Choroid plexus epithelial cell (primary cell): Measurements from ENCODE around the gene ADNP.

Experiments
- DNase-seq: peaks from one replicate; pipeline ENCODE4 v3.0.0-alpha.2; 2010; ENCODE audit warnings: low read depth
- H3K4me3 ChIP-seq: 2 replicates; pipeline ENCODE4 v1.5.1; 2011; ENCODE audit warnings: low read depth, mild to moderate bottlenecking, control low read depth, low read length, moderate library complexity
- TF ChIP-seq, protein P1 (sequence below): conservative IDR thresholded peaks from 2 replicates; pipeline ENCODE4 v1.5.1; 2011; ENCODE audit warnings: low read depth, mild to moderate bottlenecking, control low read depth, inconsistent platforms, low read length, moderate library complexity

Gene ADNP

DNA sequence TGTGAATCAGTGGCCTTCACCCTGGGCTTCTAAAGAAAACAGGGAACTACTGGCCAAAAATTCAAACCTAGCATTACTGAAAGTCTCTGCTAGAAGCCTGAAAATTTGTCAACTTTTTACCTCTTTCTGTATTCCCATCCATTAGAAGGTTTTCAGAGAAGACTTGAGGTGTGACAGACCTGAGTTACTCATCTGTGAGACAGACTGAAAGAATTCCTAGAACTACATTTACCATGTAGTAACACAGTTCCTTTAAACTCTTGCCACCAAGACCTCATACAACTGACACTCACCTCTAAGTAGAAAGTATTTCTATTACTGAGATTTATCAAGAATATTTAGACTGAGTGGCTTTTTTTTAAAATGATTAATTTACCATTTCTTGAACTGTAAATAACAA is 22.6 kb upstream of the ADNP start:
- TF ChIP-seq, protein P1, sequence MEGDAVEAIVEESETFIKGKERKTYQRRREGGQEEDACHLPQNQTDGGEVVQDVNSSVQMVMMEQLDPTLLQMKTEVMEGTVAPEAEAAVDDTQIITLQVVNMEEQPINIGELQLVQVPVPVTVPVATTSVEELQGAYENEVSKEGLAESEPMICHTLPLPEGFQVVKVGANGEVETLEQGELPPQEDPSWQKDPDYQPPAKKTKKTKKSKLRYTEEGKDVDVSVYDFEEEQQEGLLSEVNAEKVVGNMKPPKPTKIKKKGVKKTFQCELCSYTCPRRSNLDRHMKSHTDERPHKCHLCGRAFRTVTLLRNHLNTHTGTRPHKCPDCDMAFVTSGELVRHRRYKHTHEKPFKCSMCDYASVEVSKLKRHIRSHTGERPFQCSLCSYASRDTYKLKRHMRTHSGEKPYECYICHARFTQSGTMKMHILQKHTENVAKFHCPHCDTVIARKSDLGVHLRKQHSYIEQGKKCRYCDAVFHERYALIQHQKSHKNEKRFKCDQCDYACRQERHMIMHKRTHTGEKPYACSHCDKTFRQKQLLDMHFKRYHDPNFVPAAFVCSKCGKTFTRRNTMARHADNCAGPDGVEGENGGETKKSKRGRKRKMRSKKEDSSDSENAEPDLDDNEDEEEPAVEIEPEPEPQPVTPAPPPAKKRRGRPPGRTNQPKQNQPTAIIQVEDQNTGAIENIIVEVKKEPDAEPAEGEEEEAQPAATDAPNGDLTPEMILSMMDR: no peak
- no peak for DNase-seq
- no peak overlapping the region for H3K4me3 ChIP-seq

DNA sequence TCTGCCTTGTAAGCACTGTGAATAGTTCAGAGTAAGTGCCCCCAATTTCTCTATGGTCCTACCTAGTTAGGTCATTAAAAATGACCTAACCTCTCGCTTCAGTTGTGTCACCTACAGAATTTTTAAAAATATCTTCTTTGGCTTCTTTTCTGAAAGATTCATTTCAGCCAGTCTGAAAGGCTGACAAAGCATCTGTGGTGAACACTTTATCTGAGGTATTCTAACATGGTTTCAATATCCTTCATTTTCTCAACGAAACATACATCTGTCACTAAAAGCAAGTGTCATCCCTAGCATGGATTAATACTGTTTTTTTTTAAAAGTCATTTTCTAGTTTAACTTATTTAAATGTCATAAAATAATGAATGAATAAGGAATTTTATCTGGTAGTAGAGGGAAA is 22.0 kb upstream of the ADNP start:
- TF ChIP-seq, protein P1: no peak
- H3K4me3 ChIP-seq: no peak overlapping the region
- no peak for DNase-seq

DNA sequence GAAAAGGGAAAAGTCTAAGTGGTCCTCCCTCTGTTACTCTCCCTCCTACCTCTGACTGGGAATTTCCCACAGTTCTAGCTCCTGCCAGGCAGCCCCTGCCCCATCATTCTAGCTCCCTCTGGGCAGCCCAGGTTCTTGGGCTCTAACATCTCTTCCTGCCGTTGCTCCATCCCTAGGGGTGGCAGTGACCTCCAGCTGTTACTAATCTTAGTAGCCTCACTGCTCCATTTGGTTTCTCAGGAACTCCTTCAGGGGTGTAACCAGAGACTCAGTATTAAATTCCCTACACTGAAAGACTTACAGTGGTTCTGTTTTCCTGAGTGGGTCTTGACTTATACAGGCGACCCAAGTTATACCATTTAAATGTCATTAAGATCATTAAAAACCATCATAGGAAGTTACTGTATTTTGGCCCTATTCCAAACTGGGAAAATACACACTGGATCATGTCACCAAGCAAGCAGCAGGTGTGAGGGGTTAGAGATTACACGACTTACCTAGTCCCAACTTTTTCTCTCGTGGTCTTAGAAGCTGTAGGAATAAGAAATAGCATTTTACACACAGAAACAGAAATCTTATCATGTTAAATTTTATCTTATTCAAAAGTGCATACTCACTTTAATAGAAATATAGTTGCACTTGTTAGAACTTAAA is 17.0 kb upstream of the ADNP start:
- no peak for DNase-seq
- H3K4me3 ChIP-seq: no peak overlapping the region
- TF ChIP-seq, protein P1: no peak

DNA sequence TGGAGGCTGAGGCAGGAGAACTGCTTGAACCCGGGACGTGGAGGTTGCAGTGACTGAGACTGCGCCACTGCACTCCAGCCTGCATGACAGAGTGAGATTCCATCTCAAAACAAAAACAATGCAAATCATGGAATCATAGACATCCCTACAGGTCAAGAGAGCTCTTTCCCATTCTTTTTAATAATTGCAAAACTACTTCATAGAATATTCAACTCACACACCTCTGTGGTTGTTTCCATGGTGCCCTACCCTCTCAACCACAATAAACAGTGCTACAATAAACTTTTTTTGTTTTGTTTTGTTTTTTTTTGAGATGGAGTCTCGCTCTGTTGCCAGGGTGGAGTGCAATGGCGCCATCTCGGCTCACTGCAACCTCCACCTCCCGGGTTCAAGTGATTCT is 11.8 kb upstream of the ADNP start:
- no peak for DNase-seq
- H3K4me3 ChIP-seq: no peak overlapping the region
- TF ChIP-seq, protein P1: no peak

DNA sequence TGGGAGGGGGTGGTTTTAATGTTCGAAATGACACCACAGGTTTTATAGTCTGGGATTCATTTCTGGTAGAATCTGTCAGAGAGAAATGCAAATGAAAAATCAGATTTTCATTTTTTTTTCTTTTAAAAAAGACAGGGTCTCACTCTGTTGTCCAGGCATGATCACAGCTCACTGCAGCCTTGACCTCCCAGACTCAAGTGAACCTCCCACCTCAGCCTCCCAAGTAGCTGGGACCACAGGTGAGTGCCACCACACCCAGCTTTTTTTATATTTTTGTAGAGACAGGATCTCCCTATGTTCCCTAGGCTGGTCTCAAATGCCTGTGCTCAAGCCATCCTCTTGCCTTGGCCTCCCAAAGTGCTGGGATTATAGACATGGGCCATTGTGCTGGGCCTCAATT is 2.4 kb upstream of the ADNP start:
- no peak for DNase-seq
- TF ChIP-seq, protein P1: no peak
- H3K4me3 ChIP-seq: no peak overlapping the region

DNA sequence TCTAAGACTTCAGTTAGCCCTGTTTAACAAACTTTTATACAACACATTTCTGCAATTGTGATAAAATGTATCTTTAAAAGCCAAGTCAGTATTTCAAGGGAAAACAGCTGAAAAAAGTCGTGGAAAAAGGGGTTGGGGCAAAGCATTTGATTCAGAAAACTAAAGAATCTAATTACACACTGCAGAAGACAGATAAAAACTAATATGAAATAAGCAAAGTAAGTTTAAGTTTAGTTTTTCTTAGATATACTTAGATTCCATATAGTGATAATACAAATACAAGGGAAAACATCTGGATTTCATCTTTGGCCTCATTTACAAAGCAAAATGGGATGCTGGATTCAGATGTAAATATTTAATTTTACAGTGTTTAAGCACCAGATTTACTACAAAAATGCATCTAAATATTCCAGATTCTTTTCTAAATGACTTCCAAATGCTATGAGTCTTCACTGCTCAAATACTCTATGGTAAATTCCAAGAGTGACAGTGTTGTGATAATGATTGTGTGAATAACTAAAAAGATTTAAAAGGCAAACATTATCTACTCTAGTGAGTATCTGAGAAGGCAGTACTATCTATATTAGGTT is 1.5 kb upstream of the ADNP start:
- no peak overlapping the region for H3K4me3 ChIP-seq
- DNase-seq: no peak
- TF ChIP-seq, protein P1: no peak

DNA sequence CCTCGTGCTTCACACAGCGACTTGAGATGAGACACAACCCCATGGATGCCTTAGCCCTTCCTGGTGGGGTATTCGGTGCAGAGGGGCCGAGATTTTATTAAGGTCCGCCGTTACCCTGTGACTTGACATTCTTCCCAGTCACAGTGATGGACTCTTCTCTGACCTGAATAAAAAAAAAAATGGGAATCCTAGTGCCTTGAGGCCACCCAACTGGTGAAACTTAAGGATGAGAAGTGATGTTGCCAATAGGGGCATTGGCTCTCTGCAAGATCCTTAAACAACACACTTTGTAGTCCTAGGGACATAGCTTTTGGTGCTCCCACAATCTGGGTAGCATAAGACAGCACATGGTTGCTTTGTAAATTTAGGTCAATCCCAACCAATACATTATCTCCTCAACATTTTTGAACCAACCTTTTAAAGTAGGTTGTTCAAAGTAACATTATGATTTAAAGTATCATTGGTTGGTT is 814 bp upstream of the ADNP start:
- peak overlapping the region; percentile 84 for H3K4me3 ChIP-seq
- TF ChIP-seq, protein P1: no peak
- DNase-seq: no peak
